GM18519 (cell line): ENCODE results near the gene TRIM14.
"Not testable (repeated sequence)": the region's sequence is repeated elsewhere in the genome, so short reads cannot be mapped to it uniquely, and the experiment has no call there.

Experiments
- ATAC-seq: cut with Tn5 transposase; IDR thresholded peaks from one replicate; pipeline ENCODE4 v1.9.1; 2021; ENCODE audit warnings: mild to moderate bottlenecking, moderate library complexity; ENCODE audit not compliant: unreplicated experiment, low FRiP score

Gene TRIM14

GRCh38 chr9:98085944-98086343, 33.1 kb downstream of the TRIM14 start:
- no peak for ATAC-seq

GRCh38 chr9:98085058-98085457, 34.0 kb downstream of the TRIM14 start:
- no peak for ATAC-seq

- ATAC-seq: no peak
Measured at GRCh38 chr9:98084396-98084795, 34.6 kb downstream of the TRIM14 start.

GRCh38 chr9:98083566-98084183, 35.3 kb downstream of the TRIM14 start:
- ATAC-seq: no peak

GRCh38 chr9:98083061-98083501, 35.9 kb downstream of the TRIM14 start:
- ATAC-seq: no peak

GRCh38 chr9:98081477-98082219, 37.4 kb downstream of the TRIM14 start:
- no peak for ATAC-seq

- ATAC-seq: no peak
Measured at GRCh38 chr9:98080780-98081179, 38.2 kb downstream of the TRIM14 start.

GRCh38 chr9:98080326-98080725, 38.7 kb downstream of the TRIM14 start:
- no peak for ATAC-seq

- ATAC-seq: no peak
Measured at GRCh38 chr9:98078895-98079294, 40.1 kb downstream of the TRIM14 start.

GRCh38 chr9:98076514-98076890, 42.5 kb downstream of the TRIM14 start:
- ATAC-seq: not testable (repeated sequence)

- no peak for ATAC-seq
Measured at GRCh38 chr9:98075332-98075805, 43.7 kb downstream of the TRIM14 start.

- ATAC-seq: no peak
Measured at GRCh38 chr9:98074115-98074990, 44.7 kb downstream of the TRIM14 start.

- no peak for ATAC-seq
Measured at GRCh38 chr9:98071737-98072136, 47.3 kb downstream of the TRIM14 start.

- ATAC-seq: no peak
Measured at GRCh38 chr9:98070704-98071103, 48.3 kb downstream of the TRIM14 start.

GRCh38 chr9:98069551-98069950, 49.5 kb downstream of the TRIM14 start:
- no peak for ATAC-seq

GRCh38 chr9:98067184-98067583, 51.8 kb downstream of the TRIM14 start:
- ATAC-seq: no peak

- no peak for ATAC-seq
Measured at GRCh38 chr9:98066235-98066634, 52.8 kb downstream of the TRIM14 start.

- ATAC-seq: no peak
Measured at GRCh38 chr9:98064623-98065392, 54.2 kb downstream of the TRIM14 start.

- no peak for ATAC-seq
Measured at GRCh38 chr9:98062161-98062560, 56.9 kb downstream of the TRIM14 start.

GRCh38 chr9:98057138-98057799, 61.8 kb downstream of the TRIM14 start:
- no peak for ATAC-seq
